Lung (tissue), 12 donors: ENCODE measurements around the gene ULBP3. TPM values are rescaled to one million over a fixed set of nuclear protein-coding genes. Genes with fewer than 3 reads are reported as not detected.

Experiments
- ATAC-seq: fragments of 200-7000 bp; cut with Tn5 transposase; one replicate; pipeline ENCODE4 v1.9.1; 2020; ENCODE audit warnings: moderate number of reproducible peaks; ENCODE audit not compliant: insufficient read depth, low FRiP score
- DNase-seq, 3 donors: peaks; one replicate each; pipeline ENCODE4 v3.0.0-alpha.2; 2013 to 2017
- H3K27ac ChIP-seq, 2 donors: one replicate each; pipeline ENCODE4 v1.5.1; 2013; ENCODE audit warnings: mild to moderate bottlenecking in 2 of 2, moderate library complexity in 2 of 2, control low read depth in 1 of 2, inconsistent platforms in 1 of 2, low read depth in 1 of 2, low read length in 1 of 2
- H3K27me3 ChIP-seq, 3 donors: one replicate each; pipeline ENCODE4 v1.5.1; 2013; ENCODE audit warnings: low read length in 2 of 3; ENCODE audit not compliant: control insufficient read depth in 3 of 3, insufficient read depth in 3 of 3
- H3K36me3 ChIP-seq, 4 donors: one replicate each; pipeline ENCODE4 v1.5.1; 2013; ENCODE audit warnings: low read length in 4 of 4, mild to moderate bottlenecking in 1 of 4, moderate library complexity in 1 of 4; ENCODE audit not compliant: control insufficient read depth in 4 of 4, insufficient read depth in 4 of 4
- H3K4me1 ChIP-seq, 5 donors: one replicate each; pipeline ENCODE4 v1.5.1; 2013; ENCODE audit warnings: low read length in 5 of 5, mild to moderate bottlenecking in 2 of 5, moderate library complexity in 1 of 5; ENCODE audit not compliant: control insufficient read depth in 5 of 5, insufficient read depth in 5 of 5
- H3K4me3 ChIP-seq: one replicate; pipeline ENCODE4 v1.5.1; 2013; ENCODE audit warnings: mild to moderate bottlenecking, control low read depth, moderate library complexity
- H3K9ac ChIP-seq, 2 donors: one replicate each; pipeline ENCODE4 v1.5.1; 2013; ENCODE audit warnings: low read length in 2 of 2, control low read depth in 1 of 2; ENCODE audit not compliant: insufficient read depth in 1 of 2
- H3K9me3 ChIP-seq, 4 donors: one replicate each; pipeline ENCODE4 v1.5.1; 2013; ENCODE audit warnings: low read length in 3 of 4, mild to moderate bottlenecking in 1 of 4, moderate library complexity in 1 of 4; ENCODE audit not compliant: control insufficient read depth in 4 of 4, insufficient read depth in 3 of 4
- WGBS, 2 donors: extraction: QIAGEN DNeasy Blood & Tissue Kit; methylation state at CpG; one replicate each; pipeline ENCODE4 v1.1.7; 2013; 5-methylcytosine and 5-hydroxymethylcytosine counted together
- polyA plus RNA-seq, 2 donors: library from polyadenylated mRNA; stranded (reverse); fragments of 200-250 nt; gene quantifications; one replicate each; pipeline ENCODE4 v1.2.1, GENCODE V29; 2013
- total RNA-seq, 2 donors: library from RNA; depleted of rRNA in 1 of 2; stranded (reverse); fragments of >200 nt in 1 of 2; gene quantifications; one replicate each; pipeline ENCODE4 v1.2.1, GENCODE V29; 2014 to 2021
- TF ChIP-seq, protein P1 (sequence below): IDR thresholded peaks from 2 replicates; pipeline ENCODE4 v1.5.1; 2012; ENCODE audit warnings: mild to moderate bottlenecking; ENCODE audit errors: control extremely low read depth, extremely low read depth
- donor health status: control.
- donor health status: control.
- donor health status: Bipolar disorder and iron deficiency.
- donor health status: healthy.
- donor health status: DM: yes; HTN: yes; CAD: no.

The ULBP3 gene
- total and polyA plus RNA-seq, 4 donors: 1.4 to 6.8 (median 3.9) TPM

DNA sequence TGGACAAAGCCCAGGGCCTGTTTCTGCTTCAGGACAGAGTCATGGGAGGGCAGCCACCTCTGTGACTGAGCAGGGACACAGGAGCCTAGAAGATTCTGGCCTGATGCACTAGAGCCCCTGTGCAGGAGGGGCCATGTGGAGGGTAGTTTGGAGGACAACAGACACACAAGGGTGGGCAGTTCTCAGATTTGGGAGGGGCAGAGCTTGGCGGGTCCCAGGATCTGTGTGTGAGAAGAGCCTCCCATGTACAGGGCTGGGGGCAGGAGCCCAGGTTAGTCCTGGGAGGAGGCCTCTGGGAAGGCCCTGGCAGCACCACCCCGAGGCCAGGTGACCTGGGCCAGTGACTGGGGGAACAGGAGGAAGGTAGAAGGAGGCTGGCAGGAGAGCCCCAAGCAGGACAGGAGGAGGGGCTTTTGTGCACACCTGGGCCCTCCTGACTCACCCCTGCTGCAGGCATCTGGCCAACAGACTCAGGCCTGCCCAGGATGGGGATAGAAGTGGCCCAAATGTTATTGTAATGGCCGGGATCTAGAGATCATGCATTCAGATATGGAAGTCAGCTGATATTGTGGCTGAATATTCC lies 1.4 kb upstream of the ULBP3 start:
- H3K27me3 ChIP-seq: no peaks in the 10 kb centered on the region
- H3K4me3 ChIP-seq: no peak overlapping the region
- ATAC-seq (no peak), DNase-seq (no peak)
- TF ChIP-seq, protein P1, sequence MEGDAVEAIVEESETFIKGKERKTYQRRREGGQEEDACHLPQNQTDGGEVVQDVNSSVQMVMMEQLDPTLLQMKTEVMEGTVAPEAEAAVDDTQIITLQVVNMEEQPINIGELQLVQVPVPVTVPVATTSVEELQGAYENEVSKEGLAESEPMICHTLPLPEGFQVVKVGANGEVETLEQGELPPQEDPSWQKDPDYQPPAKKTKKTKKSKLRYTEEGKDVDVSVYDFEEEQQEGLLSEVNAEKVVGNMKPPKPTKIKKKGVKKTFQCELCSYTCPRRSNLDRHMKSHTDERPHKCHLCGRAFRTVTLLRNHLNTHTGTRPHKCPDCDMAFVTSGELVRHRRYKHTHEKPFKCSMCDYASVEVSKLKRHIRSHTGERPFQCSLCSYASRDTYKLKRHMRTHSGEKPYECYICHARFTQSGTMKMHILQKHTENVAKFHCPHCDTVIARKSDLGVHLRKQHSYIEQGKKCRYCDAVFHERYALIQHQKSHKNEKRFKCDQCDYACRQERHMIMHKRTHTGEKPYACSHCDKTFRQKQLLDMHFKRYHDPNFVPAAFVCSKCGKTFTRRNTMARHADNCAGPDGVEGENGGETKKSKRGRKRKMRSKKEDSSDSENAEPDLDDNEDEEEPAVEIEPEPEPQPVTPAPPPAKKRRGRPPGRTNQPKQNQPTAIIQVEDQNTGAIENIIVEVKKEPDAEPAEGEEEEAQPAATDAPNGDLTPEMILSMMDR: no peak
- no peaks in the 10 kb centered on the region for H3K9me3 ChIP-seq
- no peak overlapping the region for H3K27ac ChIP-seq
- no peaks in the 10 kb centered on the region for H3K36me3 ChIP-seq
- H3K4me1 ChIP-seq: peaks cover 0 to 9% (median 0%) of the 10 kb centered on the region in 5 donors
- H3K9ac ChIP-seq: no peak overlapping the region
- 77 to 83% methylated on average over 3 of the region's 3 CpGs for WGBS, 2 donors

GRCh38 chr6:150069706-150070105 lies 785 bp upstream of the ULBP3 start:
- WGBS, 2 donors: 72 to 77% methylated on average over 11 of the region's 11 CpGs
- H3K9ac ChIP-seq: no peak overlapping the region
- no peak overlapping the region for H3K27ac ChIP-seq
- DNase-seq (peak in 1 of 3 donors; percentile 28), ATAC-seq (no peak)
- H3K4me3 ChIP-seq: no peak overlapping the region
- H3K9me3 ChIP-seq: no peaks in the 10 kb centered on the region
- H3K36me3 ChIP-seq: no peaks in the 10 kb centered on the region
- no peaks in the 10 kb centered on the region for H3K27me3 ChIP-seq
- H3K4me1 ChIP-seq: peaks cover 0 to 9% (median 0%) of the 10 kb centered on the region in 5 donors
- TF ChIP-seq, protein P1: no peak

GRCh38 chr6:150068151-150068550 lies 770 bp downstream of the ULBP3 start:
- peaks cover 0 to 9% (median 0%) of the 10 kb centered on the region in 5 donors for H3K4me1 ChIP-seq
- peak overlapping the region in 1 of 2 donors; percentile 69 for H3K9ac ChIP-seq
- ATAC-seq (no peak), DNase-seq (no peak)
- H3K9me3 ChIP-seq: no peaks in the 10 kb centered on the region
- H3K27me3 ChIP-seq: no peaks in the 10 kb centered on the region
- 47 to 50% methylated on average over 4 of the region's 4 CpGs for WGBS, 2 donors
- no peak overlapping the region for H3K4me3 ChIP-seq
- no peak overlapping the region for H3K27ac ChIP-seq
- H3K36me3 ChIP-seq: no peaks in the 10 kb centered on the region
- TF ChIP-seq, protein P1: no peak

GRCh38 chr6:150065083-150065482 lies 3.8 kb downstream of the ULBP3 start:
- TF ChIP-seq, protein P1: no peak
- no peak for ATAC-seq
- Histone ChIP-seq H3K27ac (no peak overlapping the region), H3K27me3 (no peaks in the 10 kb centered on the region), H3K4me3 (no peak overlapping the region), H3K36me3 (peaks cover 0 to 4% (median 0%) of the 10 kb centered on the region in 4 donors), H3K9ac (no peak overlapping the region), H3K9me3 (no peaks in the 10 kb centered on the region), H3K4me1 (peaks cover 0 to 8% (median 0%) of the 10 kb centered on the region in 5 donors)
- DNase-seq: no peak
- 92 to 95% methylated on average over 2 of the region's 2 CpGs for WGBS, 2 donors
